ENCODE results near the gene NINJ2.

DNA sequence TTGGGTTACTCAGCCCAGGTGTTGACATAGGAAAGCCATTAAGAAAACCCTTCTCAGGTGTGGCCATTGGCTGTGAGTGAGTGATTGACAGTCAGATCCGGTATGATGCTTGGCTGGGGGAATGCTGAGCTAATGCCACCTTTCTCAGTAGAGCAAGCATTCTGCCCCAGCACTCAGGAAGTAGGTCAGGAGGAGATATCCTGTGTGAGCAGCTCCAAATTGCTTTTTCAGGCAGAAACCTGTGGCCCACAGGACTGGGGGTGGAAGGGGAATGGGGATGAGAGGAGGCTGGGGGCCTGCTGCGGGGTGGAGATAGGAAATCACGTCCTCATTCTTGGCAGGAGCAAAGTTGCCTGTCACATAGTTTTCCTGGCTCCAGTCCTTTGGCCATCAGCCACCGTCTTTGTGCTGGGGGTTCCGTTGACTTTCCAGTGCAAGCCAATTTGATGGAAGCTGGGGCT, 55.7 kb downstream of the NINJ2 start:
- TF ChIP-seq, protein P1, sequence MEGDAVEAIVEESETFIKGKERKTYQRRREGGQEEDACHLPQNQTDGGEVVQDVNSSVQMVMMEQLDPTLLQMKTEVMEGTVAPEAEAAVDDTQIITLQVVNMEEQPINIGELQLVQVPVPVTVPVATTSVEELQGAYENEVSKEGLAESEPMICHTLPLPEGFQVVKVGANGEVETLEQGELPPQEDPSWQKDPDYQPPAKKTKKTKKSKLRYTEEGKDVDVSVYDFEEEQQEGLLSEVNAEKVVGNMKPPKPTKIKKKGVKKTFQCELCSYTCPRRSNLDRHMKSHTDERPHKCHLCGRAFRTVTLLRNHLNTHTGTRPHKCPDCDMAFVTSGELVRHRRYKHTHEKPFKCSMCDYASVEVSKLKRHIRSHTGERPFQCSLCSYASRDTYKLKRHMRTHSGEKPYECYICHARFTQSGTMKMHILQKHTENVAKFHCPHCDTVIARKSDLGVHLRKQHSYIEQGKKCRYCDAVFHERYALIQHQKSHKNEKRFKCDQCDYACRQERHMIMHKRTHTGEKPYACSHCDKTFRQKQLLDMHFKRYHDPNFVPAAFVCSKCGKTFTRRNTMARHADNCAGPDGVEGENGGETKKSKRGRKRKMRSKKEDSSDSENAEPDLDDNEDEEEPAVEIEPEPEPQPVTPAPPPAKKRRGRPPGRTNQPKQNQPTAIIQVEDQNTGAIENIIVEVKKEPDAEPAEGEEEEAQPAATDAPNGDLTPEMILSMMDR (IDR thresholded peaks at IDR 0.05) = no peak
- TF ChIP-seq POLR2A (IDR thresholded peaks at IDR 0.05) = no peak
